ENCODE data around the gene CDC6. TPM values are rescaled to one million over a fixed set of nuclear protein-coding genes. Genes with fewer than 3 reads are reported as not detected.

The CDC6 gene
- total RNA-seq, 2 donors from 2014 or later = 0.66 to 0.78 TPM

DNA sequence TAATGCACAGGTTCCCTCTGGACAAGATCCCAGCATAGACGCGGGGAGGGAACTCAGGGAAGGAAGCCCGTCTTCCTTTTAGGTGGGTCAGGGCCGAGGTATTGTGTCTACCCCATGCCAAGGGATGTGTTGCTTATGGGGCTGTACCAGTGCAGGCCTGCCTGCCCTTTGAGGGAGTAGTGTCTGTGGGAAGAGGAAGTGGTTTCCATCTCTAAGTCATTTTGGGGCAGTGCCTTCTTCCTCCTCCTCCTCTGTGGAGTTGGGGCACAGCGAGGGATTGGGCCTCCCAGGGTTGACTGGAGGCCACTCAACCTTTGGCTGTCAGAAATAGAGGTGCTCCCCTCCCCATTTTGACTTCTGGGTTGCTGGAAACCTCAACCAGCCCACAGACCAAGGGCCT, 50.4 kb downstream of the CDC6 start:
- DNase-seq (no peak), ATAC-seq (no peak)
- Histone ChIP-seq H3K36me3 (replicated peaks in 1 of 2; ENCODE audit: insufficient read depth in 1 of 2, low read depth in 2 of 2) (no peaks in the 10 kb centered on the region), H3K27ac (no peak overlapping the region), H3K27me3 (no peaks in the 10 kb centered on the region), H3K4me3 (no peak overlapping the region), H3K4me1 (peaks cover 50% of the 10 kb centered on the region), H3K9me3 (no peaks in the 10 kb centered on the region)
- whole genome bisulfite sequencing, 2 donors = 71 to 89% methylated on average over 5 of the region's 5 CpGs
- intact Hi-C loops (cut with DNase I) = no loop called here
- TF ChIP-seq CTCF (IDR thresholded peaks at IDR 0.05) (no peak), POLR2A (IDR thresholded peaks at IDR 0.05) (no peak)

- WGBS, 2 donors = 70 to 78% methylated on average over 11 to 13 of the region's 13 CpGs
- H3K9me3 ChIP-seq = no peaks in the 10 kb centered on the region
- intact Hi-C loops (cut with DNase I) = no loop called here
- no peak overlapping the region for H3K4me3 ChIP-seq
- DNase-seq (no peak), ATAC-seq (no peak)
- no peaks in the 10 kb centered on the region for H3K36me3 ChIP-seq (replicated peaks in 1 of 2; ENCODE audit: insufficient read depth in 1 of 2, low read depth in 2 of 2)
- H3K4me1 ChIP-seq = peaks cover 50% of the 10 kb centered on the region
- H3K27ac ChIP-seq = no peak overlapping the region
- no peaks in the 10 kb centered on the region for H3K27me3 ChIP-seq
- TF ChIP-seq CTCF (IDR thresholded peaks at IDR 0.05) (no peak), POLR2A (IDR thresholded peaks at IDR 0.05) (no peak)
Observed at GRCh38 chr17:40338941-40339649, 51.4 kb downstream of the CDC6 start.

GRCh38 chr17:40340327-40340726, 52.6 kb downstream of the CDC6 start:
- WGBS, 2 donors = 84 to 97% methylated on average over 1 of the region's 1 CpG
- Histone ChIP-seq H3K27me3 (no peaks in the 10 kb centered on the region), H3K9me3 (no peaks in the 10 kb centered on the region), H3K4me3 (no peak overlapping the region), H3K4me1 (peaks cover 50% of the 10 kb centered on the region), H3K27ac (peak overlapping the region in 2 of 4 donors; percentile 85 to 89), H3K36me3 (replicated peaks in 1 of 2; ENCODE audit: insufficient read depth in 1 of 2, low read depth in 2 of 2) (no peaks in the 10 kb centered on the region)
- intact Hi-C loops (cut with DNase I) = no loop called here
- TF ChIP-seq POLR2A (IDR thresholded peaks at IDR 0.05) = no peak
- no peak for TF ChIP-seq CTCF (IDR thresholded peaks at IDR 0.05)
- ATAC-seq = no peak
- DNase-seq = no peak

GRCh38 chr17:40340880-40341807, 53.5 kb downstream of the CDC6 start:
- DNase-seq (peak; percentile 81 to 91 (median 86)), ATAC-seq (peak; percentile 52)
- H3K27me3 ChIP-seq = no peaks in the 10 kb centered on the region
- H3K4me1 ChIP-seq = peaks cover 54% of the 10 kb centered on the region
- peak overlapping the region; percentile 71 to 89 (median 80) for H3K27ac ChIP-seq
- intact Hi-C loops (cut with DNase I) = no loop called here
- H3K36me3 ChIP-seq (replicated peaks in 1 of 2; ENCODE audit: insufficient read depth in 1 of 2, low read depth in 2 of 2) = no peaks in the 10 kb centered on the region
- H3K9me3 ChIP-seq = no peaks in the 10 kb centered on the region
- TF ChIP-seq CTCF (IDR thresholded peaks at IDR 0.05) = peak in 1 of 7 experiments; percentile 14
- peak; percentile 16 to 62 (median 50) for TF ChIP-seq POLR2A (IDR thresholded peaks at IDR 0.05)
- 0 to 1% methylated on average over 27 to 52 of the region's 55 CpGs for WGBS, 2 donors
- peak overlapping the region; percentile 68 to 80 for H3K4me3 ChIP-seq
